Body of pancreas (tissue), 4 donors: ENCODE measurements around the gene ZNF160. TPM values are rescaled to one million over a fixed set of nuclear protein-coding genes. Genes with fewer than 3 reads are reported as not detected.

ENCODE experiments used
- ATAC-seq: fragments of 150-250 bp; one replicate; pipeline ENCODE4 v1.9.1; 2016
- DNase-seq, 4 donors: peaks; one replicate each; pipeline ENCODE4 v3.0.0-alpha.2; 2019
- H3K27ac ChIP-seq, 4 donors: fragments of 200-600 bp; sonication (generic); 1 replicate in 3 of 4; 2 replicates in 1 of 4; pipeline versions ENCODE4 v1.5.1 to v1.6.1; 2016 to 2019; ENCODE audit warnings: mild to moderate bottlenecking in 1 of 4, mixed read lengths in 1 of 4, moderate library complexity in 1 of 4
- H3K27me3 ChIP-seq, 2 donors: fragments of 200-600 bp; sonication (generic); one replicate each; pipeline ENCODE4 v1.6.0; 2016; ENCODE audit warnings: mild to moderate bottlenecking in 1 of 2
- H3K36me3 ChIP-seq, 2 donors: fragments of 200-600 bp; sonication (generic); replicated peaks in 1 of 2; 2 replicates each; pipeline ENCODE4 v1.5.1; 2016; ENCODE audit warnings: low read depth in 2 of 2; ENCODE audit not compliant: insufficient read depth in 1 of 2
- H3K4me1 ChIP-seq: fragments of 200-600 bp; sonication (generic); one replicate; pipeline ENCODE4 v1.6.0; 2016
- H3K4me3 ChIP-seq, 2 donors: fragments of 200-600 bp; sonication (generic); 1 replicate in 1 of 2; 2 replicates in 1 of 2; pipeline ENCODE4 v1.5.1; 2016 to 2019
- H3K9me3 ChIP-seq, 3 donors: fragments of 200-600 bp; sonication (generic); 1 replicate in 2 of 3; 2 replicates in 1 of 3; pipeline ENCODE4 v1.5.1; 2016
- POLR2A ChIP-seq, 3 donors: fragments of 450-650 bp; IDR thresholded peaks; one replicate each; pipeline ENCODE4 v1.6.1; 2016; ENCODE audit warnings: antibody characterized with exemption in 3 of 3, mild to moderate bottlenecking in 2 of 3
- WGBS, 2 donors: methylation state at CpG; one replicate each; pipeline ENCODE4 v1.1.5; 2017; 5-methylcytosine and 5-hydroxymethylcytosine counted together
- intact Hi-C: fragments of 100-400 bp; cut with DNase I; formaldehyde crosslinking; loops from one replicate; pipeline ENCODE4 v1.15.1; 2023
- total RNA-seq, 2 donors: library from RNA; depleted of rRNA; stranded (reverse); fragments of >200 nt; gene quantifications; one replicate each; pipeline ENCODE4 v1.1.0, GENCODE V29; 2016
- TF ChIP-seq, protein P1 (sequence below), 7 experiments: fragments of 450-650 bp in 4 of 7; fragments of 200-600 bp in 3 of 7; sonication (generic) in 3 of 7; IDR thresholded peaks; one replicate each; pipeline ENCODE4 v1.5.1; 2016 to 2019; ENCODE audit warnings: antibody characterized with exemption in 7 of 7

ZNF160 gene
- total RNA-seq, 2 donors from 2014 or later, result 16.6 to 32.3 TPM

DNA sequence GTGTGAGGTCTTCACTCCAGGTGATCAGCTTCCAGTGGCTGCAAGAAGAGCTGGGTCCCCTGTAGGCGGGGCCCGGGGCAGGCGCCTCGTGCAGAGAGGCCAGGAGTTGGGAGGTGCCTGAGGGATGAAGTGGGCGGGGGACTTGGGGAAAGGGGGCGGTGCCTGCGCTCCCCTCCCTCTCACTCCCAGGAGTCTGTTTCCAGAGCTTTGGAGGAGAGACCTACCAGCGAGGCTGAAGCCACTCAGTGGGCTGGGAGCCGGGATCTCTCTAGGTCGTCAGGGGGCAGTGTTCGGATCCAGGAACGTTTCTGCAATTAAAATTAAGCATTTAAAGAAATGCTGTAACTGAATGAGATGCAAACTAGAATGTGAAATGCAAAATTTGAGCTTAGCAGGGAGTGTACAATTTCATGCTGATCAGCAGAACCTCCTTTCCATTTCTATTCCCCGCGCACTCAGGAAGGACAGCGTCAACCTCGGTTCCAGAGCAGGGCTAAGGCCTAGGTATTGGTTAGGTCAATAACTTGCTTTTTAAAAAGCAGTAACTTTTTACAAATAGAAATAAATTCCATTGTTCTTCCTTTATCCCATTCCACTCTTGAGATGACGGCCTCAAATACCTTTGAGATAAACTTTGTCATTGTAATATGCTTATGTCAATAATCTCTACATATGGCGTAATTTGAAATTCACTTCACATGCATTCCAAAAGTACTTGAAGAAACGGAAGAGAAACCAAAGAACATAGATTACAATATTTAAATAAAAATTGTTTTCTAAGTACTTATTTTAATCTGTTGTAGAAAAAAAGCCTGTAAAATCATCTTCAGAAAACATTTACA lies 11.6 kb downstream of the ZNF160 start:
- 89 to 91% methylated on average over 14 to 19 of the region's 19 CpGs for WGBS, 2 donors
- Histone ChIP-seq H3K4me3 (no peak overlapping the region), H3K36me3 (peaks cover 5 to 11% of the 10 kb centered on the region in 2 donors), H3K27me3 (no peaks in the 10 kb centered on the region), H3K4me1 (no peaks in the 10 kb centered on the region), H3K27ac (no peak overlapping the region), H3K9me3 (no peaks in the 10 kb centered on the region)
- DNase-seq, result no peak
- TF ChIP-seq POLR2A (IDR thresholded peaks at IDR 0.05), result no peak
- TF ChIP-seq, protein P1, sequence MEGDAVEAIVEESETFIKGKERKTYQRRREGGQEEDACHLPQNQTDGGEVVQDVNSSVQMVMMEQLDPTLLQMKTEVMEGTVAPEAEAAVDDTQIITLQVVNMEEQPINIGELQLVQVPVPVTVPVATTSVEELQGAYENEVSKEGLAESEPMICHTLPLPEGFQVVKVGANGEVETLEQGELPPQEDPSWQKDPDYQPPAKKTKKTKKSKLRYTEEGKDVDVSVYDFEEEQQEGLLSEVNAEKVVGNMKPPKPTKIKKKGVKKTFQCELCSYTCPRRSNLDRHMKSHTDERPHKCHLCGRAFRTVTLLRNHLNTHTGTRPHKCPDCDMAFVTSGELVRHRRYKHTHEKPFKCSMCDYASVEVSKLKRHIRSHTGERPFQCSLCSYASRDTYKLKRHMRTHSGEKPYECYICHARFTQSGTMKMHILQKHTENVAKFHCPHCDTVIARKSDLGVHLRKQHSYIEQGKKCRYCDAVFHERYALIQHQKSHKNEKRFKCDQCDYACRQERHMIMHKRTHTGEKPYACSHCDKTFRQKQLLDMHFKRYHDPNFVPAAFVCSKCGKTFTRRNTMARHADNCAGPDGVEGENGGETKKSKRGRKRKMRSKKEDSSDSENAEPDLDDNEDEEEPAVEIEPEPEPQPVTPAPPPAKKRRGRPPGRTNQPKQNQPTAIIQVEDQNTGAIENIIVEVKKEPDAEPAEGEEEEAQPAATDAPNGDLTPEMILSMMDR (IDR thresholded peaks at IDR 0.05), result no peak
- intact Hi-C loops, result no loop called here
- ATAC-seq, result no peak

DNA sequence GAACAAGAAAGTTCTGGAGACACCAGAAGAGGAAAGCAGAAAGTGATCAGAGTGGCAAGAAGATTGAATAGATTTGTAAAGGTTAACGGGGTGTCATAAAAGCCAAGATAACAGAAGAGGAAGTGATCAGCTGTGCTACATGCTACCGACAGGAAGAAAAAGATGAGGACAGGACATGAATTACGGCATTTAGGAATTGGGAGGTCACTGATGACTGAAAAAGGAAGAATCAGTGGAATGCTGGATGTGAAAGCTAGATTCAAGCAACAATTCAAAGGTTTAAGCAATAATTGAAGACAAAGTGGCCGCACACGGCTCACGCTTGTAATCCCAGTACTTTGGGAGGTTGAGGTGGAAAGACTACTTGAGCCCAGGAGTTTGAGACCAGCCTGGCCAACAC lies 15.1 kb downstream of the ZNF160 start:
- H3K4me3 ChIP-seq, result no peak overlapping the region

DNA sequence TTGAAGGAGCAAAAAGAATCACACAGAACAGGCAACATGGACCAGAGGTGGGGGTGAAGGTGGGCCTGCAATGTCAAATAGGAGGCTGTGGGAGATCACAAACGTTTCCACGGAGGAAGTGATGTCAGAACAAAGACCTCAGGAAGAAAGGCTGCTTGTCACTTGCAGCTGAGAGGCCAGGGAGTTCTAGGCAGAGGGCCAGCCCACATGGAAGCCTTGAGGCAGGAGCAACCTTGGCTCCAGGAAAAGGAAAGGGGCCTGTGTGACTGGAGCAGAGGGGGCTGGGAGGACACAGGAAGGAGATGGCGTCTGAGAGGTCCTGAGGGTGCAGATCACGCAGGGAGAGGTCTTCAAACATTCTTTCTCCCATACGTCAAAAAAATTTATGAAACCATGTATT lies 16.3 kb downstream of the ZNF160 start:
- Histone ChIP-seq H3K9me3 (no peaks in the 10 kb centered on the region), H3K27ac (peak overlapping the region in 1 of 4 donors; percentile 25), H3K36me3 (peaks cover 5 to 21% of the 10 kb centered on the region in 2 donors), H3K4me1 (no peaks in the 10 kb centered on the region), H3K27me3 (no peaks in the 10 kb centered on the region), H3K4me3 (no peak overlapping the region)
- ATAC-seq (peak; percentile 55), DNase-seq (peak in 3 of 4 donors; percentile 8 to 46 (median 22))
- 57 to 69% methylated on average over 5 of the region's 5 CpGs for whole genome bisulfite sequencing, 2 donors
- no peak for TF ChIP-seq POLR2A (IDR thresholded peaks at IDR 0.05)
- TF ChIP-seq, protein P1 (IDR thresholded peaks at IDR 0.05), result no peak
- intact Hi-C loops, result no loop called here

More for the DNA sequence above, 15.1 kb downstream of the ZNF160 start:
- intact Hi-C loops, result no loop called here
- H3K36me3 ChIP-seq, result peaks cover 5 to 19% of the 10 kb centered on the region in 2 donors
- DNase-seq (no peak), ATAC-seq (no peak)
- no peaks in the 10 kb centered on the region for H3K27me3 ChIP-seq
- 85 to 87% methylated on average over 6 of the region's 6 CpGs for WGBS, 2 donors
- no peaks in the 10 kb centered on the region for H3K4me1 ChIP-seq
- no peak for TF ChIP-seq POLR2A (IDR thresholded peaks at IDR 0.05)
- TF ChIP-seq, protein P1 (IDR thresholded peaks at IDR 0.05), result no peak
- H3K27ac ChIP-seq, result no peak overlapping the region
- H3K9me3 ChIP-seq, result no peaks in the 10 kb centered on the region

DNA sequence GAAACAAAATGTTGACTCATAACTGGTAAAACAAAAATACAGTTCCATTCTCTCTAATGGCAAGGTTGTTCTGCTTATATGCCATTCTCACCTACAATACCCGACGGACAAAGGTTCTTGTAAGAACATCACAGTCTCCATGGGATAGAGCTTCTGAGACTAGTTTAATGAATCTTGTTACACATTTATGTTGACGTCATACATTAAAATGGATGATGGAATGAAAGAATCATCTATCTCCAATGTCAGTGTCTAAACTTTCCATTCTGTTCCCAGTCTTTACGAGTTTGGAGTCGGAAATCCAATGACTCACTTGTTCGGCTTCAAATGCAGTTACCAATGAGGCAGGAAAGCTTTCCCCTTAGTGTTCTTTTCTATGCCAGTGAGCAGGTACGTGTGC lies 17.7 kb downstream of the ZNF160 start:
- TF ChIP-seq, protein P1 (IDR thresholded peaks at IDR 0.05), result no peak
- TF ChIP-seq POLR2A (IDR thresholded peaks at IDR 0.05), result no peak
- Histone ChIP-seq H3K27ac (no peak overlapping the region), H3K27me3 (no peaks in the 10 kb centered on the region), H3K36me3 (peaks cover 0 to 11% of the 10 kb centered on the region in 2 donors), H3K4me1 (no peaks in the 10 kb centered on the region), H3K9me3 (peaks cover 0 to 3% (median 0%) of the 10 kb centered on the region in 3 donors), H3K4me3 (no peak overlapping the region)
- 94 to 95% methylated on average over 7 of the region's 7 CpGs for WGBS, 2 donors
- ATAC-seq (no peak), DNase-seq (no peak)
- intact Hi-C loops, result no loop called here
